Hepatocyte (in vitro differentiated cells): Measurements from ENCODE around the gene NPHP1.
"Not testable (repeated sequence)": the region's sequence is repeated elsewhere in the genome, so short reads cannot be mapped to it uniquely, and the experiment has no call there.

Experiments used
- CTCF ChIP-seq: fragments of 200-600 bp; sonication (generic); IDR thresholded peaks from 2 replicates; pipeline ENCODE4 v1.5.1; 2016; ENCODE audit warnings: antibody characterized with exemption, mild to moderate bottlenecking; ENCODE audit not compliant: poor library complexity
- EZH2 ChIP-seq: fragments of 200-600 bp; sonication (generic); IDR thresholded peaks from 2 replicates; pipeline ENCODE4 v1.6.1; 2016; ENCODE audit warnings: antibody characterized with exemption, mild to moderate bottlenecking, borderline replicate concordance
- EZH2phosphoT487 ChIP-seq: fragments of 200-600 bp; sonication (generic); IDR thresholded peaks from one replicate; pipeline ENCODE4 v1.6.1; 2018; ENCODE audit warnings: antibody characterized with exemption, mild to moderate bottlenecking, low read depth, moderate library complexity; ENCODE audit not compliant: unreplicated experiment, severe bottlenecking

- not testable (repeated sequence) for TF ChIP-seq EZH2, CTCF, EZH2phosphoT487
These were observed 50.6 kb downstream of the NPHP1 start for GRCh38 chr2:110154188-110154587.
